ENCODE data around the gene WDR81. TPM values are rescaled to one million over a fixed set of nuclear protein-coding genes. Genes with fewer than 3 reads are reported as not detected.

Gene WDR81
- 19.1 to 33.1 TPM (median 28.5 TPM) in 5 replicates for total RNA-seq (2022; extraction: Qiagen RNA extraction)

DNA sequence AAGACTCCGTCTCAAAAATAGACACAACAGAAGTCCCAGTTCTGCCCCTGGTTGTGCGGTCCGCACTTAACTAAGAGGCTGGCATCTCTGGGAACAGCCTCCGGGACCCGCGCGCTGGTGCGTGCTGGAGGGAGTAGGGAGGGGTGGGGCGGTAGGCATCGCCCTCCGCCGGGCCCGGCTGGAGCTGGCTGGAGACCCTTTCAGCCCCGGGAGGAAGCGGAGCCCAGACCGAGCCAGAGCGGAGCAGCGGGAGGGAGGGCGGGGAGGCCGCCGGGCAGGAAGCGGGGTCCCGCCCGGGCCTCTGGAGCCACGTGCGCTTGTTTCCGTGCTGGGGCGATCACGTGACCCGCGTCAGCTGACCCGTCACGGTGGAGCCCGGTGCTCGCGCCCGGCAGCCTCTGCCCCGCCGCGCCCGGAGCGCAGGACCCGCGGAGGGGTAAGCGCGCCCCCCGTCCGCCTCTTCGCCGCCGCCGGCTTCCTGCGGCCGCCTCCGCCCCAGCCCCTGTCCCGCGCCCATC lies at the start of gene WDR81:
Gene WDR81, plus strand, starts transcription at position 354 of the 518 bp plus-strand sequence. CDS start 256 bp downstream, outside the sequence.

DNA sequence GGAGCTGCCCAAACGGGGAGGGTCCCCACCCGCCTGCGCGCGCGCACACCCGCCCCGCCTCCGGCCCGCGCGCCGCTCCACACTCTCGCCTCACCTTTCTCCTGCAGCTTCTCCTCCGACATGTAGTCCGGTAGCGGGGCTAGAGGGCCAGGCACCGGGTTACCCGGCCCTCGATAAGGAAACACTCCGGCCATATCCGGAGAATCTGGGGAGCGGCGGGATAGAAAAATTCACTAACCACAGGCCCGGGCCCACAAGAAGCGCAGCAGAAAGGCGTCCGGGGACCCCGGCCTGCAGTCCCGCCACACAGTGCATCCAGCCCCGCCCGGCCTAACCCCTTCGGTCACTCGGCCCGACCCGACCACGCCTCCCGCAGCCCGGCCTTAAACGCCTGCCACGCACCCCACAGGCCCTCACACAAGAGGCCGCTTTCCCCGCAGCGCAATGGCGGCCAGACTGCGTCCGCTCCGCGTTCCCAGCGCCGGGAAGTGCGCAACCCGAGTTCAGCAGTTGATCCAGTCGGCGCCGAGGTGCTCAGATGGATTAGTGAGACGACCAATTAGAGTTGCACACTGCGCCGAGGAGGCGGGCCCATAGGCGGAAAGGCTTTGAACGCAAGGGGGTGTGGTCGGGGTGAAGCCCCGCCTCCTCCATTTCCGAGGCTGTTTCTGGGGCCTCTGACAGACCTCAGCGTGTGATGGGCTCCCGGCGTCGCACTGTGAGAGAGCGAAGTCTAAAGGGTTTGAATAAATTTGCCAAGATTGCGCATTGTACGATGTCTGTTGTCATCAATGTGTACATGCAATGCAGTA lies 39.9 kb upstream of the WDR81 start, which contains the start of gene PRPF8:
Gene PRPF8, minus strand, starts transcription at position 490 of the 812 bp plus-strand sequence. Its CDS starts 296 bp downstream, at position 194.

DNA sequence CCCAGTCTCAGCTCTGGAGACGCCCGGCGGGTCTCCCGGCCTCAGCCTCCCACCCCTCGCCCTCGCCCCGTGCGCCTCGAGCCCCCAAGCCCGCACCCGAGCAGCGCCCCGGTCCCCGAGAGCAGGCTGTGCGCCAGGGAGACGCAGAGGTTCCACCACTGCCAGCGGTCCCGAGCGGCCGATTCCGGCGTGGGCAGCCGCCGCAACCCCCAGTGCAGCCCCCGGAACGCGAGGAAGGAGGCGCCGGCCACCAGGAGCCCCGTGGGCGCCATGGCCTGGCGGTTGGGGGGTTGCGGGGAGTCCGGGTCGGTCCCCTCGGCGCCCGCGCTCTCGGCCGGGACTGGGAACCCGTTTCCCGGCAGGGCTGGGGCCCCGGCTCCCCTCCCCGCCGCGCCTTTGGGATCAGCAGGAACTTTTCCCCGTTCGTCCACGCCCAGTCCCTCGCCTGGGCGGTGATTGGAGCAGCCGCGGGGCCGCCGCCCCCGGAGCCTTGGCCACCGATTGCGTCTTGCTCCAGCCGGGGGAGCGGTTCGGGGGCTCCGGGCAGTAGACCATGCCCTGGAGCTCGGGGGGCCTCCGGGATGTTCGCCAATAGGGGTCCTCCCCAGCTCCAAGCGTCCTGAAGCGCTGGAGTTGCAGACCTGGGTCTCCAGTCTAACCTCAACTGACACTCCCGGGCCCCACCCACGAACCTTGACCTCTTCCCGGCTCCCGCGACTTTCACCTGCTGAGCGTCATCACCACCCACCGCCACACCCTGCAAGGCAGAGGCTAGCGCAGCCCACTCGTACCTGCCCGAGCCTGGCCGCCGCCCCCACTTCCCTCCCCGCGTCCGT lies 14.3 kb upstream of the WDR81 start, which contains the start of gene TLCD2:
Gene TLCD2, minus strand, starts transcription at position 407 of the 836 bp plus-strand sequence. Its CDS starts 135 bp downstream, at position 272.

GRCh38 chr17:1742371-1743087 lies 18.0 kb downstream of the WDR81 start, which contains the start of gene SERPINF2:
Gene SERPINF2, plus strand, starts transcription at chr17:1742871. Its CDS starts 2,125 bp downstream, at chr17:1744996.

Other genes starting within 250 kb of the WDR81 start
- gene MYO1C, start 232.0 kb upstream of the WDR81 start, total RNA-seq (2022; extraction: Qiagen RNA extraction), result 104 to 139 TPM (median 136 TPM) in 5 replicates
- 21.6 to 25.3 TPM (median 24.5 TPM) in 5 replicates for gene INPP5K, start 208.1 kb upstream of the WDR81 start, total RNA-seq (2022; extraction: Qiagen RNA extraction)
- gene PITPNA, start 161.9 kb upstream of the WDR81 start, total RNA-seq (2022; extraction: Qiagen RNA extraction), result 62.8 to 70.0 TPM (median 65.2 TPM) in 5 replicates
- 4.0 to 7.1 TPM (median 5.8 TPM) in 5 replicates for gene SLC43A2, start 95.9 kb upstream of the WDR81 start, total RNA-seq (2022; extraction: Qiagen RNA extraction)
- 0.20 to 0.38 TPM (median 0.27 TPM) in 5 replicates for gene SCARF1, start 79.0 kb upstream of the WDR81 start, total RNA-seq (2022; extraction: Qiagen RNA extraction)
- gene RILP, start 74.8 kb upstream of the WDR81 start, total RNA-seq (2022; extraction: Qiagen RNA extraction), result 14.0 to 20.0 TPM (median 16.8 TPM) in 5 replicates
- 247 to 273 TPM (median 254 TPM) in 5 replicates for gene PRPF8, start 39.8 kb upstream of the WDR81 start, total RNA-seq (2022; extraction: Qiagen RNA extraction)
- gene TLCD2, start 14.3 kb upstream of the WDR81 start, total RNA-seq (2022; extraction: Qiagen RNA extraction), result 1.4 to 2.1 TPM (median 1.7 TPM) in 5 replicates
- 2.3 to 3.5 TPM (median 2.9 TPM) in 5 replicates for gene SERPINF2, start 18.2 kb downstream of the WDR81 start, total RNA-seq (2022; extraction: Qiagen RNA extraction)
- gene SERPINF1, start 37.4 kb downstream of the WDR81 start, total RNA-seq (2022; extraction: Qiagen RNA extraction), result 1.6 to 2.1 TPM (median 1.8 TPM) in 5 replicates
- gene SMYD4, start 105.2 kb downstream of the WDR81 start, total RNA-seq (2022; extraction: Qiagen RNA extraction), result 7.7 to 10.1 TPM (median 8.9 TPM) in 5 replicates
- 61.3 to 81.1 TPM (median 71.4 TPM) in 5 replicates for gene RPA1, start 105.3 kb downstream of the WDR81 start, total RNA-seq (2022; extraction: Qiagen RNA extraction)